ENCODE measurements around the gene RABGEF1. TPM values are rescaled to one million over a fixed set of nuclear protein-coding genes. Genes with fewer than 3 reads are reported as not detected.

Gene RABGEF1
- total RNA-seq, 1 donor from 2014 or later, result 36.5 TPM

DNA sequence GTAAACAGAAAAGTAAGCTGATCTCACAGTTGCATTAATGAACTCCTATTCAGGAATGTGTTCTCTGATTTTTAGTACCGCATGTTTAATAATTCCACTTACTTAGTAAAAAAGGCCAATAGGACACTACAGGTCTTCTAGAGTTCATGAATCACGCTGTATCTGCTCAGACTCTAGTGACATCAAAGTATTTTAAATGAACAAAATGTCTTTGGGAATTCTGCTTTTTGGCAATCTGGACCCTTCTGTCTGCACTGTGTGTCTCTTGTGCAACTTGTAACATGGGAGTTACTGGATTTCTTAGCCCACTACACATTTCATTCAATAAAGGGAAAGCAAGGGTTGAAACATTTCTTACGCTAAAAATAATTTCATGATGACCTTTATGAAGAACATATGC is 50.2 kb downstream of the RABGEF1 start:
- H3K4me2 ChIP-seq, result no peak overlapping the region

DNA sequence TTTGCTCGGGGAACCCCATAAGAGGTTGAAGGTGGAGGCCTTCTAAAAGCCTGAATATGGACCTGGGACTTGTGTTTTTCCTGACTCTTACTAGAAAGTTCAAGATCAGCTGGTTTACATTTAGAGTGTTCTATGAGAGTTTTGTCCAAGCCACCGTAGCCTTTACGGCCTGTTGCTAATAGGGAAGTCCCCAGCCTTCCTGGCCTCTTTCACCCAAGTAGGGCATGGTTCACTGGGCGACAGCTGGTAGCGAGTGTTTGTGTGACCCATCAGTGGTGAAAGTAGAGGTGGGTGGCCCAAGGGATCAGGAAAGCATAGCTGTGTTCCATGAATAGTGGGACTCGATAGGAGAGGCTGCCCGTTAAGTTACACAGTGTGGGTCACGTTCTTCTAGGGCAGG is 60.1 kb downstream of the RABGEF1 start:
- Mint-ChIP-seq H3K36me3 (peaks cover 40% of the 10 kb centered on the region), H3K9me3 (no peaks in the 10 kb centered on the region)

More for the DNA sequence above, 50.2 kb downstream of the RABGEF1 start:
- Histone ChIP-seq H3K79me2 (ENCODE audit: low read depth) (no peaks in the 10 kb centered on the region), H3K36me3 (peaks cover 5% of the 10 kb centered on the region), H3K9me3 (ENCODE audit: low read depth) (no peaks in the 10 kb centered on the region), H3K27ac (no peak overlapping the region), H2AFZ (replicated peaks) (no peak overlapping the region), H3K27me3 (no peaks in the 10 kb centered on the region), H3F3A (ENCODE audit: low read depth) (no peaks in the 10 kb centered on the region), H3K9ac (no peak overlapping the region), H3K4me1 (no peaks in the 10 kb centered on the region), H3K4me3 (no peak overlapping the region), H4K20me1 (ENCODE audit: low read depth) (no peaks in the 10 kb centered on the region)
- TF ChIP-seq EZH2phosphoT487 (IDR thresholded peaks at IDR 0.05) (no peak), EZH2 (IDR thresholded peaks at IDR 0.05) (no peak)
- TF ChIP-seq, protein P1, sequence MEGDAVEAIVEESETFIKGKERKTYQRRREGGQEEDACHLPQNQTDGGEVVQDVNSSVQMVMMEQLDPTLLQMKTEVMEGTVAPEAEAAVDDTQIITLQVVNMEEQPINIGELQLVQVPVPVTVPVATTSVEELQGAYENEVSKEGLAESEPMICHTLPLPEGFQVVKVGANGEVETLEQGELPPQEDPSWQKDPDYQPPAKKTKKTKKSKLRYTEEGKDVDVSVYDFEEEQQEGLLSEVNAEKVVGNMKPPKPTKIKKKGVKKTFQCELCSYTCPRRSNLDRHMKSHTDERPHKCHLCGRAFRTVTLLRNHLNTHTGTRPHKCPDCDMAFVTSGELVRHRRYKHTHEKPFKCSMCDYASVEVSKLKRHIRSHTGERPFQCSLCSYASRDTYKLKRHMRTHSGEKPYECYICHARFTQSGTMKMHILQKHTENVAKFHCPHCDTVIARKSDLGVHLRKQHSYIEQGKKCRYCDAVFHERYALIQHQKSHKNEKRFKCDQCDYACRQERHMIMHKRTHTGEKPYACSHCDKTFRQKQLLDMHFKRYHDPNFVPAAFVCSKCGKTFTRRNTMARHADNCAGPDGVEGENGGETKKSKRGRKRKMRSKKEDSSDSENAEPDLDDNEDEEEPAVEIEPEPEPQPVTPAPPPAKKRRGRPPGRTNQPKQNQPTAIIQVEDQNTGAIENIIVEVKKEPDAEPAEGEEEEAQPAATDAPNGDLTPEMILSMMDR (IDR thresholded peaks at IDR 0.05), result no peak
- H3K4me3 Mint-ChIP-seq, result no peak overlapping the region
- H3K36me3 Mint-ChIP-seq, result peaks cover 17% of the 10 kb centered on the region
- H3K4me1 Mint-ChIP-seq, result no peaks in the 10 kb centered on the region
- no peak overlapping the region for H3K27ac Mint-ChIP-seq
- H3K27me3 Mint-ChIP-seq (ENCODE audit: insufficient read depth, low read depth), result peaks cover 2% of the 10 kb centered on the region
- no peaks in the 10 kb centered on the region for H3K9me3 Mint-ChIP-seq
- no peak for DNase-seq (ENCODE audit: low spot score)

DNA sequence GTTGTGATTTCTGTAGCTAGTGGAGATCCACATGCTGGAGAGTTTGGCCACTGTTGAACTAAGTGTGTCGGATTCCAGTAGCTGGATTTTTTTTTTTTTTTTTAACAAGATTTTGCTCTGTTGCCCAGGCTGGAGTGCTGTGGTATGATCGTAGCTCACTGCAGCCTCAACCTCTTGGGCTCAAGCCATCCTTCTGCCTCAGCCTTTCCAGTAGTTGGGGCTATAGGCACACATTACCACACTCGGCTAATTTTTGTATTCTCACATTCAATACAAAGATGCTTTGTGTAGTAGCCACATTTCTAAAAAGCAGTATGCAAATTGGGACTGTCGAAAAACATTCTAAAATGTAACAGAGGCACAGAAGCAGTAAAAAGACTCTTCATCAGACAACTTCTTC is 63.5 kb downstream of the RABGEF1 start:
- H3K36me3 ChIP-seq, result no peaks in the 10 kb centered on the region

More for the DNA sequence above, 60.1 kb downstream of the RABGEF1 start:
- Histone ChIP-seq H3F3A (ENCODE audit: low read depth) (no peaks in the 10 kb centered on the region), H3K79me2 (ENCODE audit: low read depth) (no peaks in the 10 kb centered on the region), H3K9ac (no peak overlapping the region), H3K27ac (no peak overlapping the region), H3K9me3 (ENCODE audit: low read depth) (no peaks in the 10 kb centered on the region), H2AFZ (replicated peaks) (no peak overlapping the region), H3K36me3 (no peaks in the 10 kb centered on the region), H3K4me2 (no peak overlapping the region), H3K4me3 (no peak overlapping the region), H3K4me1 (no peaks in the 10 kb centered on the region), H3K27me3 (no peaks in the 10 kb centered on the region), H4K20me1 (ENCODE audit: low read depth) (no peaks in the 10 kb centered on the region)
- Mint-ChIP-seq H3K4me3 (no peak overlapping the region), H3K4me1 (no peaks in the 10 kb centered on the region), H3K27me3 (ENCODE audit: insufficient read depth, low read depth) (peaks cover 4% of the 10 kb centered on the region), H3K27ac (no peak overlapping the region)
- TF ChIP-seq EZH2 (IDR thresholded peaks at IDR 0.05) (no peak), EZH2phosphoT487 (IDR thresholded peaks at IDR 0.05) (no peak)
- TF ChIP-seq, protein P1 (IDR thresholded peaks at IDR 0.05), result no peak
- DNase-seq (ENCODE audit: low spot score), result no peak

More for the DNA sequence above, 63.5 kb downstream of the RABGEF1 start:
- H3K79me2 ChIP-seq (ENCODE audit: low read depth), result no peaks in the 10 kb centered on the region
- peaks cover 37% of the 10 kb centered on the region for H3K36me3 Mint-ChIP-seq
- H3K27me3 ChIP-seq, result no peaks in the 10 kb centered on the region
- H3K4me2 ChIP-seq, result no peak overlapping the region
- H3K27ac Mint-ChIP-seq, result no peak overlapping the region
- DNase-seq (ENCODE audit: low spot score), result no peak
- no peaks in the 10 kb centered on the region for H3K4me1 ChIP-seq
- TF ChIP-seq EZH2phosphoT487 (IDR thresholded peaks at IDR 0.05) (no peak), EZH2 (IDR thresholded peaks at IDR 0.05) (no peak)
- TF ChIP-seq, protein P1 (IDR thresholded peaks at IDR 0.05), result no peak
- no peaks in the 10 kb centered on the region for H3K9me3 ChIP-seq (ENCODE audit: low read depth)
- H4K20me1 ChIP-seq (ENCODE audit: low read depth), result no peaks in the 10 kb centered on the region
- no peaks in the 10 kb centered on the region for H3K4me1 Mint-ChIP-seq
- no peak overlapping the region for H2AFZ ChIP-seq (replicated peaks)
- no peak overlapping the region for H3K9ac ChIP-seq
- no peaks in the 10 kb centered on the region for H3F3A ChIP-seq (ENCODE audit: low read depth)
- H3K9me3 Mint-ChIP-seq, result no peaks in the 10 kb centered on the region
- no peak overlapping the region for H3K4me3 ChIP-seq
- no peak overlapping the region for H3K4me3 Mint-ChIP-seq
- H3K27me3 Mint-ChIP-seq (ENCODE audit: insufficient read depth, low read depth), result peaks cover 2% of the 10 kb centered on the region
- H3K27ac ChIP-seq, result no peak overlapping the region

Data from neural progenitor cell (in vitro differentiated cells).